HCT116 (cell line): ENCODE data around the gene AOPEP. TPM values are rescaled to one million over a fixed set of nuclear protein-coding genes. Genes with fewer than 3 reads are reported as not detected.

Source experiments
- ATAC-seq: fragments of 200-7000 bp; cut with Tn5 transposase; 2 replicates; pipeline ENCODE4 v1.9.1; 2020; ENCODE audit warnings: mild to moderate bottlenecking, moderate library complexity
- BruUV-seq: library from RNA; stranded (reverse); fragments of 400-500 nt; replicated peaks from 2 replicates; lab custom pipeline; 2021; lab: Mats Ljungman, UMichigan
- CTCF ChIA-PET: fragments of 300-600 bp; sonication (Branson Sonifier 250); formaldehyde crosslinking; loops from one replicate; lab custom pipeline; 2021; ENCODE audit warnings: antibody characterized with exemption; lab: Charles Lee
- POLR2A ChIA-PET: fragments of 300-600, 350-600 bp; sonication (Branson Sonifier 250); formaldehyde crosslinking; loops from one replicate; lab custom pipeline; 2021; ENCODE audit warnings: antibody characterized with exemption; lab: Charles Lee
- RAD21 ChIA-PET, 2 experiments: fragments of 300-600 bp; sonication (Branson Sonifier 250); formaldehyde crosslinking; loops; one replicate each; lab custom pipeline; 2023; ENCODE audit warnings: low total read pairs in 2 of 2; ENCODE audit not compliant: uncharacterized antibody in 2 of 2, unreplicated experiment in 2 of 2, low non-redundant PET in 1 of 2; lab: Charles Lee
- DNase-seq: peaks from one replicate; pipeline ENCODE4 v3.0.0-alpha.2; 2010; ENCODE audit warnings: low read depth, low spot score
- H2AFZ ChIP-seq: fragments of 200-600 bp; shearing (Covaris generic), sonication (generic); 2 replicates; pipeline ENCODE4 v1.6.1; 2017; ENCODE audit warnings: low read depth, mixed run types, mixed read lengths, antibody characterized with exemption, low read length; ENCODE audit not compliant: poor library complexity, severe bottlenecking
- H3K27ac ChIP-seq: 2 replicates; pipeline ENCODE4 v1.5.1; 2012; ENCODE audit warnings: low read depth, low read length
- H3K27me3 ChIP-seq: fragments of 200-600 bp; sonication (generic); 2 replicates; pipeline ENCODE4 v1.6.1; 2016; ENCODE audit warnings: mixed run types, low read length, mixed read lengths; ENCODE audit not compliant: insufficient read depth
- H3K36me3 ChIP-seq, 2 experiments: fragments of 200-500 bp in 1 of 2; fragments of 200-600 bp in 1 of 2; sonication (Bioruptor generic) in 1 of 2; sonication (generic) in 1 of 2; 2 replicates each; pipeline versions ENCODE4 v1.5.1 to v1.6.1; 2014 to 2016; ENCODE audit warnings: low read length in 2 of 2, inconsistent platforms in 1 of 2, mixed read lengths in 1 of 2, mixed run types in 1 of 2; ENCODE audit not compliant: insufficient read depth in 2 of 2, control insufficient read depth in 1 of 2
- H3K4me1 ChIP-seq, 2 experiments: fragments of 200-600 bp in 1 of 2; sonication (generic) in 1 of 2; 2 replicates each; pipeline versions ENCODE4 v1.5.1 to v1.6.1; 2012 to 2017; ENCODE audit warnings: low read length in 2 of 2, inconsistent platforms in 1 of 2, mild to moderate bottlenecking in 1 of 2, mixed read lengths in 1 of 2, mixed run types in 1 of 2, moderate library complexity in 1 of 2; ENCODE audit not compliant: insufficient read depth in 2 of 2, control insufficient read depth in 1 of 2
- H3K4me2 ChIP-seq: fragments of 200-600 bp; sonication (generic); 2 replicates; pipeline ENCODE4 v1.6.1; 2017; ENCODE audit warnings: mixed run types, low read length, mixed read lengths
- H3K4me3 ChIP-seq, 2 experiments: fragments of 200-600 bp in 1 of 2; sonication (generic) in 1 of 2; replicated peaks in 1 of 2; 2 replicates each; pipeline ENCODE4 v1.5.1; 2011 to 2016; ENCODE audit warnings: low read length in 2 of 2, control low read depth in 1 of 2, low read depth in 1 of 2, mild to moderate bottlenecking in 1 of 2, mixed read lengths in 1 of 2, mixed run types in 1 of 2
- H3K79me2 ChIP-seq: fragments of 200-600 bp; sonication (generic); 2 replicates; pipeline ENCODE4 v1.6.1; 2017; ENCODE audit warnings: mild to moderate bottlenecking, mixed run types, low read length, moderate library complexity, mixed read lengths; ENCODE audit not compliant: insufficient read depth
- H3K9ac ChIP-seq: fragments of 200-600 bp; sonication (generic); 2 replicates; pipeline ENCODE4 v1.6.1; 2016; ENCODE audit warnings: low read length, mixed read lengths
- H3K9me2 ChIP-seq: fragments of 200-600 bp; sonication (generic), shearing (Covaris generic); 2 replicates; pipeline ENCODE4 v1.6.1; 2017; ENCODE audit warnings: mixed run types, mild to moderate bottlenecking, moderate library complexity; ENCODE audit not compliant: insufficient read depth
- H3K9me3 ChIP-seq, 2 experiments: fragments of 200-500 bp in 1 of 2; fragments of 200-600 bp in 1 of 2; sonication (Bioruptor generic) in 1 of 2; sonication (generic) in 1 of 2; 2 replicates each; pipeline ENCODE4 v1.6.1; 2014 to 2017; ENCODE audit warnings: low read length in 2 of 2, mixed read lengths in 2 of 2, inconsistent platforms in 1 of 2, low read depth in 1 of 2, mild to moderate bottlenecking in 1 of 2, mixed run types in 1 of 2, moderate library complexity in 1 of 2; ENCODE audit not compliant: control insufficient read depth in 1 of 2, insufficient read depth in 1 of 2
- H4K20me1 ChIP-seq: fragments of 200-600 bp; sonication (generic), shearing (Covaris generic); 2 replicates; pipeline ENCODE4 v1.6.1; 2017; ENCODE audit warnings: mixed run types, mild to moderate bottlenecking, moderate library complexity; ENCODE audit not compliant: insufficient read depth
- ATF3 ChIP-seq: IDR thresholded peaks from 2 replicates; pipeline ENCODE4 v1.6.1; 2012
- CTCF ChIP-seq, 3 experiments: fragments of 200-600 bp in 1 of 3; sonication (generic) in 1 of 3; IDR thresholded peaks in 2 of 3; conservative IDR thresholded peaks in 1 of 3; 2 replicates each; pipeline ENCODE4 v1.5.1; 2012 to 2017; ENCODE audit warnings: low read depth in 2 of 3, low read length in 2 of 3, antibody characterized with exemption in 1 of 3, borderline replicate concordance in 1 of 3, control low read depth in 1 of 3, mild to moderate bottlenecking in 1 of 3, mixed read lengths in 1 of 3, mixed run types in 1 of 3, moderate library complexity in 1 of 3; ENCODE audit not compliant: insufficient read depth in 1 of 3
- EGR1 ChIP-seq: IDR thresholded peaks from 2 replicates; pipeline ENCODE4 v1.6.1; 2012; ENCODE audit warnings: low read depth
- ELF1 ChIP-seq: IDR thresholded peaks from 2 replicates; pipeline ENCODE4 v1.6.1; 2012; ENCODE audit warnings: low read depth, borderline replicate concordance
- FOSL1 ChIP-seq: IDR thresholded peaks from 2 replicates; pipeline ENCODE4 v1.6.1; 2012; ENCODE audit warnings: low read depth
- POLR2AphosphoS5 ChIP-seq: IDR thresholded peaks from 2 replicates; pipeline ENCODE4 v1.6.1; 2011; ENCODE audit warnings: mild to moderate bottlenecking, low read depth, low read length, moderate library complexity
- REST ChIP-seq: IDR thresholded peaks from 2 replicates; pipeline ENCODE4 v1.6.1; 2012; ENCODE audit warnings: low read depth
- SP1 ChIP-seq: IDR thresholded peaks from 2 replicates; pipeline ENCODE4 v1.6.1; 2012; ENCODE audit warnings: low read depth
- TCF7L2 ChIP-seq: IDR thresholded peaks from 2 replicates; pipeline ENCODE4 v1.7.0; 2011; ENCODE audit warnings: borderline replicate concordance, inconsistent platforms; ENCODE audit not compliant: insufficient read depth, insufficient read length; ENCODE audit errors: extremely low read depth
- YY1 ChIP-seq: IDR thresholded peaks from 2 replicates; pipeline ENCODE4 v1.6.1; 2011; ENCODE audit warnings: low read length, low read depth, moderate library complexity, mild to moderate bottlenecking; ENCODE audit not compliant: insufficient replicate concordance; ENCODE audit errors: extremely low read depth
- ZBTB33 ChIP-seq: IDR thresholded peaks from 2 replicates; pipeline ENCODE4 v1.6.1; 2011; ENCODE audit warnings: mild to moderate bottlenecking, low read length, moderate library complexity; ENCODE audit not compliant: insufficient replicate concordance; ENCODE audit errors: extremely low read depth
- ZFX ChIP-seq: fragments of 450-650 bp; IDR thresholded peaks from 2 replicates; pipeline ENCODE4 v1.6.1; 2017
- ZNF274 ChIP-seq: fragments of 200-500 bp; sonication (Bioruptor generic); IDR thresholded peaks from 2 replicates; pipeline ENCODE4 v1.6.1; 2014; ENCODE audit warnings: mild to moderate bottlenecking, low read depth, low read length, inconsistent platforms
- intact Hi-C: fragments of 100-400 bp; cut with micrococcal nuclease; formaldehyde crosslinking; loops from 2 replicates; pipeline ENCODE4 v1.10.0; 2022
- total RNA-seq: library from RNA; stranded (reverse); gene quantifications from one replicate; pipeline ENCODE4 v1.2.1, GENCODE V29; 2021; ENCODE audit not compliant: unreplicated experiment

The AOPEP gene
- total RNA-seq, 1 experiment from 2014 or later, result 15.1 TPM

- no peak overlapping the region for H3K9ac ChIP-seq
- BruUV-seq, result no TSS peak
- no peak overlapping the region for H3K27ac ChIP-seq
- H3K36me3 ChIP-seq, result no peaks in the 10 kb centered on the region
- no peak for DNase-seq
- ATAC-seq, result no peak
- no peaks in the 10 kb centered on the region for H3K79me2 ChIP-seq
- no peaks in the 10 kb centered on the region for H3K9me2 ChIP-seq
- RAD21 ChIA-PET, result no interaction called here
- no peak overlapping the region for H3K4me3 ChIP-seq
- no peak overlapping the region for H2AFZ ChIP-seq
- TF ChIP-seq TCF7L2, result no peak
- TF ChIP-seq ATF3, result no peak
- TF ChIP-seq ZNF274, result no peak
- TF ChIP-seq ZBTB33, result no peak
- no peak for TF ChIP-seq ELF1
- TF ChIP-seq CTCF (IDR thresholded peaks at IDR 0.05 in 2 of 3, conservative IDR thresholded peaks at IDR 0.05 in 1 of 3; ENCODE audit: borderline replicate concordance in 1 of 3, insufficient read depth in 1 of 3, low read depth in 2 of 3, low read length in 2 of 3), result no peak
- no peak for TF ChIP-seq YY1
- TF ChIP-seq EGR1, result no peak
- TF ChIP-seq SP1, result no peak
- no peak for TF ChIP-seq ZFX
- TF ChIP-seq FOSL1, result no peak
- no peak for TF ChIP-seq POLR2AphosphoS5
- no peak for TF ChIP-seq REST
- intact Hi-C loops, result no loop called here
- no peaks in the 10 kb centered on the region for H3K9me3 ChIP-seq
- no peak overlapping the region for H3K4me2 ChIP-seq
- no peaks in the 10 kb centered on the region for H3K4me1 ChIP-seq
- no peaks in the 10 kb centered on the region; the same call in 1 of the 2 replicates for H3K27me3 ChIP-seq
- no peaks in the 10 kb centered on the region for H4K20me1 ChIP-seq
- POLR2A ChIA-PET, result no interaction called here
- CTCF ChIA-PET, result no interaction called here
Observed at GRCh38 chr9:94700445-94700844, 26.1 kb upstream of the AOPEP start.
